SK-N-SH (cell line): ENCODE measurements around the gene SCNN1B. TPM values are rescaled to one million over a fixed set of nuclear protein-coding genes. Genes with fewer than 3 reads are reported as not detected.

ENCODE experiments used
- CTCF ChIA-PET: fragments of 300-600, 350-600 bp; formaldehyde crosslinking; extraction: SDS; loops from one replicate; lab custom pipeline; 2021; lab: Yijun Ruan, JAX
- POLR2A ChIA-PET: fragments of 350-600 bp; sonication (Branson Sonifier 250); formaldehyde crosslinking; extraction: SDS; loops from one replicate; lab custom pipeline; 2020; ENCODE audit warnings: antibody characterized with exemption, inconsistent platforms; lab: Yijun Ruan, JAX
- DNase-seq: peaks from one replicate; pipeline ENCODE4 v3.0.0; 2012
- H2AFZ ChIP-seq: fragments of 200-600 bp; sonication (generic); 2 replicates; pipeline ENCODE4 v1.8.1; 2016; ENCODE audit warnings: antibody characterized with exemption, mild to moderate bottlenecking, low read depth
- H3F3A ChIP-seq: fragments of 200-600 bp; sonication (generic); replicated peaks from 2 replicates; pipeline ENCODE3; 2016; ENCODE audit warnings: antibody characterized with exemption, mild to moderate bottlenecking; ENCODE audit not compliant: insufficient read depth
- H3K27ac ChIP-seq, 2 experiments: fragments of 200-500 bp in 1 of 2; fragments of 200-600 bp in 1 of 2; sonication (Bioruptor generic) in 1 of 2; sonication (generic), shearing (Covaris generic) in 1 of 2; 2 replicates each; pipeline versions ENCODE4 v1.5.1 to v1.6.1; 2014 to 2016; ENCODE audit warnings: low read depth in 2 of 2, inconsistent platforms in 1 of 2, low read length in 1 of 2, mild to moderate bottlenecking in 1 of 2, mixed read lengths in 1 of 2
- H3K27me3 ChIP-seq: fragments of 200-600 bp; sonication (generic), shearing (Covaris generic); 2 replicates; pipeline ENCODE4 v1.6.1; 2016; ENCODE audit warnings: mixed run types; ENCODE audit not compliant: insufficient read depth
- H3K36me3 ChIP-seq, 2 experiments: fragments of 200-500 bp in 1 of 2; fragments of 200-600 bp in 1 of 2; sonication (Bioruptor generic) in 1 of 2; sonication (generic) in 1 of 2; replicated peaks in 1 of 2; 2 replicates each; pipeline versions ENCODE3 to v1.5.1; 2014 to 2016; ENCODE audit warnings: low read length in 1 of 2, mild to moderate bottlenecking in 1 of 2; ENCODE audit not compliant: insufficient read depth in 2 of 2, control insufficient read depth in 1 of 2
- H3K4me1 ChIP-seq, 2 experiments: fragments of 200-500 bp in 1 of 2; fragments of 200-600 bp in 1 of 2; sonication (Bioruptor generic) in 1 of 2; sonication (generic), shearing (Covaris generic) in 1 of 2; 2 replicates each; pipeline versions ENCODE4 v1.5.1 to v1.6.1; 2014 to 2016; ENCODE audit warnings: low read depth in 1 of 2, low read length in 1 of 2, mixed run types in 1 of 2; ENCODE audit not compliant: insufficient read depth in 2 of 2, control insufficient read depth in 1 of 2
- H3K4me2 ChIP-seq: fragments of 200-600 bp; sonication (generic), shearing (Covaris generic); 2 replicates; pipeline ENCODE4 v1.6.1; 2017; ENCODE audit warnings: mixed run types
- H3K4me3 ChIP-seq, 2 experiments: fragments of 200-500 bp in 1 of 2; fragments of 200-600 bp in 1 of 2; sonication (Bioruptor generic) in 1 of 2; sonication (generic), shearing (Covaris generic) in 1 of 2; 2 replicates each; pipeline versions ENCODE4 v1.5.1 to v1.8.1; 2014 to 2016; ENCODE audit warnings: low read depth in 2 of 2, inconsistent platforms in 1 of 2, low read length in 1 of 2, mild to moderate bottlenecking in 1 of 2, mixed read lengths in 1 of 2, moderate library complexity in 1 of 2
- H3K79me2 ChIP-seq: fragments of 200-600 bp; sonication (generic); 2 replicates; pipeline ENCODE4 v1.8.1; 2017; ENCODE audit warnings: mild to moderate bottlenecking; ENCODE audit not compliant: insufficient read depth
- H3K9ac ChIP-seq: fragments of 200-600 bp; sonication (generic); 2 replicates; pipeline ENCODE4 v1.6.1; 2017; ENCODE audit warnings: mixed run types
- H3K9me2 ChIP-seq: fragments of 200-600 bp; sonication (generic); 2 replicates; pipeline ENCODE4 v1.6.1; 2017; ENCODE audit warnings: mixed run types
- H3K9me3 ChIP-seq: fragments of 200-600 bp; sonication (generic); 2 replicates; pipeline ENCODE4 v1.6.1; 2017; ENCODE audit warnings: mixed run types, mild to moderate bottlenecking, moderate library complexity
- H4K20me1 ChIP-seq: fragments of 200-600 bp; sonication (generic); 2 replicates; pipeline ENCODE4 v1.6.1; 2017; ENCODE audit warnings: mild to moderate bottlenecking, mixed run types; ENCODE audit not compliant: insufficient read depth
- ELF1 ChIP-seq: IDR thresholded peaks from 2 replicates; pipeline ENCODE4 v1.4.0; 2012
- EZH2phosphoT487 ChIP-seq: fragments of 200-600 bp; sonication (generic); IDR thresholded peaks from 2 replicates; pipeline ENCODE4 v1.6.1; 2017; ENCODE audit warnings: low read depth, mixed run types, mild to moderate bottlenecking, antibody characterized with exemption, moderate library complexity, borderline replicate concordance
- GATA2 ChIP-seq: sonication (generic); formaldehyde crosslinking; IDR thresholded peaks from 2 replicates; pipeline ENCODE4 v1.5.0; 2020; ENCODE audit warnings: mild to moderate bottlenecking, missing genetic modification reagents
- IRF3 ChIP-seq: fragments of 150-350 bp; IDR thresholded peaks from 2 replicates; pipeline ENCODE4 v1.6.1; 2016; ENCODE audit warnings: mild to moderate bottlenecking, low read depth, low read length
- RXRA ChIP-seq: IDR thresholded peaks from 2 replicates; pipeline ENCODE4 v1.4.0; 2012; ENCODE audit warnings: low read depth, mild to moderate bottlenecking, borderline replicate concordance
- TCF12 ChIP-seq: IDR thresholded peaks from 2 replicates; pipeline ENCODE4 v1.4.0; 2012
- TEAD4 ChIP-seq: IDR thresholded peaks from 2 replicates; pipeline ENCODE4 v1.4.0; 2012; ENCODE audit warnings: mild to moderate bottlenecking, borderline replicate concordance; ENCODE audit not compliant: insufficient read depth
- USF2 ChIP-seq: fragments of 150-350 bp; IDR thresholded peaks from 2 replicates; pipeline ENCODE4 v1.6.1; 2017; ENCODE audit warnings: antibody characterized with exemption, low read length, low read depth, borderline replicate concordance
- ZBTB33 ChIP-seq: IDR thresholded peaks from 2 replicates; pipeline ENCODE4 v1.4.0; 2012; ENCODE audit warnings: low read depth, borderline replicate concordance
- WGBS: methylation state at CpG from one replicate; pipeline ENCODE4 v1.1.6; 2017; ENCODE audit warnings: low lambda C conversion rate; 5-methylcytosine and 5-hydroxymethylcytosine counted together
- polyA plus RNA-seq, 3 experiments: library from polyadenylated mRNA; depleted of rRNA; stranded (reverse); fragments of >200 nt; gene quantifications; 2 replicates each; pipeline ENCODE4 v1.2.3, GENCODE V29; 2012
- TF ChIP-seq, protein P1 (sequence below): IDR thresholded peaks from 2 replicates; pipeline ENCODE4 v1.4.0; 2012; ENCODE audit warnings: low read depth, borderline replicate concordance

Gene SCNN1B
- polyA plus RNA-seq, 1 of the 3 experiments (the other 2 are of a cell fraction) = not detected

DNA sequence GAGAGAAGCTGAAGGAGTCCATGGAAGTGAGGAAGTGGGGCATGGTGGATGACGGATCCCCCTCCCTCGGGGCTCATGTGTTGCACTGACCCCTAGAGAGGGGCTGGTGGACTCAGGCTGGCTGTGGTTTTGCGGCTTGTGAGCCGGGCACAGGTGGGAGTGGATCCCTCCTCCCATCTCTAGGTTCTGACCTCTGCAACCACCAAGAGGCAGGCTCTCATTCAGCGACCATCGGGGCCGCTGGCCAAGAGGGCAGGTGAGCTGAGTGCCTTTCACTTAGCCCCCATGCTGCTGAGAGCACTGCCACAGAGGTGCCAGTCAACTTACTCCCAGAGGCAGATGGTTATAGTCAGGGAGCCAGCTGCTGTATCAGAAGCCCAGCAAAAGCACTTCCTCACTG lies 67.3 kb downstream of the SCNN1B start:
- Histone ChIP-seq H4K20me1 (no peaks in the 10 kb centered on the region), H3K27me3 (no peaks in the 10 kb centered on the region), H2AFZ (no peak overlapping the region), H3F3A (no peaks in the 10 kb centered on the region), H3K9me3 (no peaks in the 10 kb centered on the region), H3K4me2 (no peak overlapping the region), H3K4me1 (no peaks in the 10 kb centered on the region), H3K4me3 (no peak overlapping the region), H3K79me2 (no peaks in the 10 kb centered on the region), H3K27ac (no peak overlapping the region), H3K9me2 (no peaks in the 10 kb centered on the region), H3K36me3 (no peaks in the 10 kb centered on the region), H3K9ac (no peak overlapping the region)
- POLR2A ChIA-PET = no interaction called here
- DNase-seq = no peak
- TF ChIP-seq IRF3 = no peak
- no peak for TF ChIP-seq USF2
- TF ChIP-seq TEAD4 = no peak
- TF ChIP-seq RXRA = no peak
- no peak for TF ChIP-seq GATA2 (CRISPR knock-in tag)
- TF ChIP-seq TCF12 = no peak
- TF ChIP-seq ELF1 = no peak
- TF ChIP-seq ZBTB33 = no peak
- 15% methylated on average over 3 of the region's 7 CpGs for WGBS
- CTCF ChIA-PET = interaction anchor here (1.1 kb wide), 1 partner anchor 188 kb away, joined by 4 read pairs; no protein-coding TSS in a partner anchor

- no peaks in the 10 kb centered on the region for H3K9me2 ChIP-seq
- H3K9me3 ChIP-seq = no peaks in the 10 kb centered on the region
- H3K79me2 ChIP-seq = no peaks in the 10 kb centered on the region
- H3K4me2 ChIP-seq = no peak overlapping the region
- no peaks in the 10 kb centered on the region for H3K4me1 ChIP-seq
- no peaks in the 10 kb centered on the region for H3K36me3 ChIP-seq
- no peak for DNase-seq
- H3F3A ChIP-seq = no peaks in the 10 kb centered on the region
- H3K27me3 ChIP-seq = no peaks in the 10 kb centered on the region
- no peaks in the 10 kb centered on the region for H4K20me1 ChIP-seq
- 83% methylated on average over 7 of the region's 9 CpGs for WGBS
- H3K4me3 ChIP-seq = no peak overlapping the region
- TF ChIP-seq, protein P1, sequence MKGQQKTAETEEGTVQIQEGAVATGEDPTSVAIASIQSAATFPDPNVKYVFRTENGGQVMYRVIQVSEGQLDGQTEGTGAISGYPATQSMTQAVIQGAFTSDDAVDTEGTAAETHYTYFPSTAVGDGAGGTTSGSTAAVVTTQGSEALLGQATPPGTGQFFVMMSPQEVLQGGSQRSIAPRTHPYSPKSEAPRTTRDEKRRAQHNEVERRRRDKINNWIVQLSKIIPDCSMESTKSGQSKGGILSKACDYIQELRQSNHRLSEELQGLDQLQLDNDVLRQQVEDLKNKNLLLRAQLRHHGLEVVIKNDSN = no peak
- no peak for TF ChIP-seq EZH2phosphoT487
- H3K9ac ChIP-seq = no peak overlapping the region
- no peak overlapping the region for H2AFZ ChIP-seq
- CTCF ChIA-PET = no interaction called here
- POLR2A ChIA-PET = no interaction called here
- no peak overlapping the region for H3K27ac ChIP-seq
Observed at GRCh38 chr16:23371368-23371767, 69.3 kb downstream of the SCNN1B start.
